Testis (tissue), 3 donors: ENCODE data around the gene SCLY. TPM values are rescaled to one million over a fixed set of nuclear protein-coding genes. Genes with fewer than 3 reads are reported as not detected.

ENCODE experiments used
- DNase-seq: peaks from one replicate; pipeline ENCODE4 v3.0.0-alpha.2; 2019
- H3K27ac ChIP-seq, 2 donors: fragments of 200-600 bp; sonication (generic); one replicate each; pipeline ENCODE4 v1.5.1; 2019
- H3K27me3 ChIP-seq: fragments of 200-600 bp; sonication (generic); one replicate; pipeline ENCODE4 v1.5.1; 2019
- H3K36me3 ChIP-seq: fragments of 200-600 bp; sonication (generic); one replicate; pipeline ENCODE4 v1.5.1; 2017; ENCODE audit warnings: low read depth; ENCODE audit errors: missing control alignments
- H3K4me1 ChIP-seq: fragments of 200-600 bp; sonication (generic); one replicate; pipeline ENCODE4 v1.5.1; 2019
- H3K4me3 ChIP-seq, 2 donors: fragments of 200-600 bp; sonication (generic); one replicate each; pipeline ENCODE4 v1.5.1; 2017 to 2019
- H3K9me3 ChIP-seq: fragments of 200-600 bp; sonication (generic); one replicate; pipeline ENCODE4 v1.5.1; 2017
- POLR2A ChIP-seq: fragments of 450-650 bp; IDR thresholded peaks from one replicate; pipeline ENCODE4 v1.6.1; 2017; ENCODE audit warnings: antibody characterized with exemption, mild to moderate bottlenecking, moderate library complexity
- WGBS, 2 donors: methylation state at CpG; one replicate each; pipeline ENCODE4 v1.1.5; 2018; 5-methylcytosine and 5-hydroxymethylcytosine counted together
- intact Hi-C: fragments of 100-400 bp; cut with DNase I; formaldehyde crosslinking; loops from one replicate; pipeline ENCODE4 v1.15.1; 2023; ENCODE audit warnings: low total_unique reads
- polyA plus RNA-seq: library from polyadenylated mRNA; stranded (reverse); fragments of 350-450 nt; fragmentation: Illumina TruSeq; extraction: RNeasy Lipid Tissue Mini Kit (QIAGEN cat#74804); gene quantifications from one replicate; pipeline ENCODE4 v1.2.3, GENCODE V29; 2014; ENCODE audit warnings: low read depth, low replicate concordance; ENCODE audit not compliant: insufficient read depth
- total RNA-seq, 2 donors: library from RNA; depleted of rRNA; stranded (reverse); fragments of >200 nt; gene quantifications; one replicate each; pipeline ENCODE4 v1.2.3, GENCODE V29; 2016
- TF ChIP-seq, protein P1 (sequence below), 3 experiments: fragments of 450-650 bp in 2 of 3; fragments of 200-600 bp in 1 of 3; sonication (generic) in 1 of 3; IDR thresholded peaks; one replicate each; pipeline ENCODE4 v1.5.1; 2016 to 2019; ENCODE audit warnings: antibody characterized with exemption in 3 of 3, mild to moderate bottlenecking in 2 of 3, moderate library complexity in 1 of 3

SCLY gene
- total and polyA plus RNA-seq, 3 donors from 2014 or later = 19.6 to 40.2 (median 24.6) TPM

DNA sequence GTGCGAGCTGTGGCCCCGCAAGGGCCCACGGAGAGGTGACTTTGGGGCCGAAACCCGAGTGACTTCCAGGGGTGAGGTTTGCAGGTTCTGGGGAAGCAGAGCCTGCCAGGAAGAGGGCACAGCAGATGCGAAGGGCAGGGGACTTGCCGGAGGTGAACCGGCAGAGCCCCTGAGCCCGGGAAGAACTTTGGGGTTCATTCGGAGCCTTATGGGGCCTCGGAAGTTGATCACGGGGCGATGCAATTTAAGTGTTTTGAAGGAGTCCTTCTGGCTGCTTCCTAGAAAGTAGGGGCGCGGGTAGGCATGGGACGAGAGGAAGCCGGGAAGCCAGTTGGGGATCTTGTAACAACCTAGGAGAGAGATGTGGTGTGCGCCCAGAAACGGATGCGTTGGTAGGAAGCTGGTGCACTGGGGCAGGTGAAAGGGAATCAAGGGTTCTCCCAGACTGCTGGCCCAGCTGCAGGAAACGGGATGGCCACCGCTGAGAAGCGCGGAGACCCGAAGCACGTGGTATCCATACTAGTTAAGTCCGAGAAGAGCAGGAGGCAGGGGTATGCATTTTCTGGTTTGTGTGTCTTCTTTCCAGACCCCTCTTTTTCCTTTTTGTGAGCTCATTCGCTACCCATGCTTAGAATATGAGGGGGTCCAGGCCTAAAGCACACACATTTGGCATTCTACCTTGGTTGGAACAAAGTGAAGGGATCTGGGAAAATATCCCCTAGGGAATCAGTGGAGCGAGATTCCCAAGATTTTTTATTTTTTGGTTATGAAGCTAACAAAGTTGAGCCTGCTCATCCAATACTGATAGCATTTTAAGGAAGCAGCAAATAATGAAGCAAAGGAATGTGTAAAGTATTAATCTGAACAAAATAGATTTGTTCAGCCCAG, 758 bp downstream of the SCLY start:
- Histone ChIP-seq H3K36me3 (no peaks in the 10 kb centered on the region), H3K27me3 (no peaks in the 10 kb centered on the region), H3K27ac (peak overlapping the region; percentile 28 to 78), H3K4me1 (peaks cover 13% of the 10 kb centered on the region), H3K4me3 (peak overlapping the region; percentile 91 to 98), H3K9me3 (no peaks in the 10 kb centered on the region)
- whole genome bisulfite sequencing, 2 donors = 2% methylated on average over 18 to 27 of the region's 29 CpGs
- DNase-seq = peak; percentile 43
- no peak for TF ChIP-seq POLR2A
- TF ChIP-seq, protein P1, sequence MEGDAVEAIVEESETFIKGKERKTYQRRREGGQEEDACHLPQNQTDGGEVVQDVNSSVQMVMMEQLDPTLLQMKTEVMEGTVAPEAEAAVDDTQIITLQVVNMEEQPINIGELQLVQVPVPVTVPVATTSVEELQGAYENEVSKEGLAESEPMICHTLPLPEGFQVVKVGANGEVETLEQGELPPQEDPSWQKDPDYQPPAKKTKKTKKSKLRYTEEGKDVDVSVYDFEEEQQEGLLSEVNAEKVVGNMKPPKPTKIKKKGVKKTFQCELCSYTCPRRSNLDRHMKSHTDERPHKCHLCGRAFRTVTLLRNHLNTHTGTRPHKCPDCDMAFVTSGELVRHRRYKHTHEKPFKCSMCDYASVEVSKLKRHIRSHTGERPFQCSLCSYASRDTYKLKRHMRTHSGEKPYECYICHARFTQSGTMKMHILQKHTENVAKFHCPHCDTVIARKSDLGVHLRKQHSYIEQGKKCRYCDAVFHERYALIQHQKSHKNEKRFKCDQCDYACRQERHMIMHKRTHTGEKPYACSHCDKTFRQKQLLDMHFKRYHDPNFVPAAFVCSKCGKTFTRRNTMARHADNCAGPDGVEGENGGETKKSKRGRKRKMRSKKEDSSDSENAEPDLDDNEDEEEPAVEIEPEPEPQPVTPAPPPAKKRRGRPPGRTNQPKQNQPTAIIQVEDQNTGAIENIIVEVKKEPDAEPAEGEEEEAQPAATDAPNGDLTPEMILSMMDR (IDR thresholded peaks at IDR 0.05) = no peak
- intact Hi-C loops = no loop called here

DNA sequence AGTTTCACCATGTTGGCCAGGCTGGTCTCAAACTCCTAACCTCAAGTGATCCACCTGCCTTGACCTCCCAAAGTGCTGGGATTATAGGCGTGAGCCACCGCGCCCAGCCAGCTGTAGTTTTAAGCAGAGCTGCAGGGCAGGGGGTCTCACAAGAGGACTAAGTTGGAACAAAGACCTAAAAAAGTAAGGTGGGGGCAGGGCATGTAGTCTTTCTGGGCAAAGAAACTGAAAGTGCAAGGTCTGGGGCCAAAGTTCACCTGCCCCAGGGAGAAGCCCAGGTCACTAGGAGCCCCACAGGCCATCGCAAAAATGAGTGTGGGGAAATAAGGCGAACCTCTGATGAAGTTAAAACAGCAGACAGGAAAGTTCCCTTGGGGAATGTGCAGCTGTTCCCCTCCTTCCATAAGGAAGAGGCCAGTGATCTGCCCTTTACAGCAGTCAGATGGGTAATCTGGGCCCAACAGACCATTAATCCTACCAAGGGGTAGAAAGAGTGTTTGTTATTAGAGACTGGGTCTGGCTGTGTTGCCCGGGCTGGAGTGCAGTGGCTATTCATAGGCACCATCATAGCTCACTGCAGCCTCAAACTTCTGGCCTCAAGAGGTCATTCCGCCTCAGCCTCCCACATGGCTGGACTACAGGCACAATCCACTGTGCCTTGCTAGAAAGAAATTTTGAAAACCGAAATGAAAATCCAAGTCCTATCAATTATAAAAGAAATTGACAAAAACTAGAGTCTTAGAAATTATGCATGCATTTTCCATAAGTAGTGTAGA, 2.8 kb downstream of the SCLY start:
- intact Hi-C loops = no loop called here
- Histone ChIP-seq H3K27me3 (no peaks in the 10 kb centered on the region), H3K9me3 (no peaks in the 10 kb centered on the region), H3K4me1 (peaks cover 13% of the 10 kb centered on the region), H3K27ac (no peak overlapping the region), H3K36me3 (no peaks in the 10 kb centered on the region), H3K4me3 (no peak overlapping the region)
- no peak for TF ChIP-seq POLR2A
- TF ChIP-seq, protein P1 (IDR thresholded peaks at IDR 0.05) = no peak
- 82 to 94% methylated on average over 8 of the region's 8 CpGs for WGBS, 2 donors
- no peak for DNase-seq

DNA sequence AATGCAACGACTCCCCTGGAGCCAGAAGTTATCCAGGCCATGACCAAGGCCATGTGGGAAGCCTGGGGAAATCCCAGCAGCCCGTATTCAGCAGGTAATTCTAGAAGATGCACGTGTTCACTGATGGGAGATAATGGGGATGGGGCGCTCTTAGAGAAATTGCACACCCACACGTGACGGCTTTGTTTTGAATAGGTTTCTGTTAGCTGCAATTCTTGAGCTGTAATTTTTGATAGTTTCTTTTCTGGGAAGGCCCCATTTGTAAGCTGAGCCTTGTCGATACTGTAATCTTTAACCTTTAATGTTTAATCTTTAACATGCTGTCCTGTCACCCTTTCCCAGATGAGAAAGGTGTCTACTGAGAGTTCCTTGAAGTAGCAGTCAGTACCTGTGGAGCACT, 3.6 kb downstream of the SCLY start:
- Histone ChIP-seq H3K9me3 (no peaks in the 10 kb centered on the region), H3K36me3 (no peaks in the 10 kb centered on the region), H3K27me3 (no peaks in the 10 kb centered on the region), H3K4me1 (peaks cover 13% of the 10 kb centered on the region), H3K27ac (no peak overlapping the region), H3K4me3 (no peak overlapping the region)
- no peak for TF ChIP-seq POLR2A
- TF ChIP-seq, protein P1 (IDR thresholded peaks at IDR 0.05) = no peak
- 82 to 89% methylated on average over 7 of the region's 7 CpGs for WGBS, 2 donors
- no peak for DNase-seq
- intact Hi-C loops = no loop called here

GRCh38 chr2:238065071-238065846, 4.5 kb downstream of the SCLY start:
- no peak overlapping the region for H3K4me3 ChIP-seq
- WGBS, 2 donors = 85 to 86% methylated on average over 18 of the region's 18 CpGs
- no peak for TF ChIP-seq POLR2A
- TF ChIP-seq, protein P1 (IDR thresholded peaks at IDR 0.05) = no peak
- H3K27ac ChIP-seq = no peak overlapping the region
- no peaks in the 10 kb centered on the region for H3K36me3 ChIP-seq
- no peaks in the 10 kb centered on the region for H3K9me3 ChIP-seq
- H3K27me3 ChIP-seq = no peaks in the 10 kb centered on the region
- intact Hi-C loops = no loop called here
- DNase-seq = no peak
- H3K4me1 ChIP-seq = peaks cover 6% of the 10 kb centered on the region
